ENCODE data around the gene HIGD2B.

DNA sequence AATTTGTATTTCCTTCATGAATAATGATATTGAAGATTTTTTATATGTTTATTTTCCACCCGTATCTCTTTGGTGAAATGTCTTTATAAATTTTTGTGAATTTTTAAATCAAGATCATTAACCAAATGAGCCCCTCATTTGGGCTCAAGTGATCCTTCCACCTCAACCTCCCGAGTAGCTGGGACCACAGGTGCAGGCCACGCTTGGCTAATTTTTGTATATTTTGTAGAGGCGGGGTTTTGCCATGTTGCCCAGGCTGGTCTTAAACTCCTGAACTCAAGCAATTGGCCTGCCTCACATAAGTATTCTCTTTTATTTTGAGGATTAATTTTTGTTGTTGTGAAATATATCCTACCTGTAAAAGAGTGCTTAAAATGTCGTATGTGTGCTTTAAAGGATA, 5.0 kb upstream of the HIGD2B start:
- TF ChIP-seq, protein P1, sequence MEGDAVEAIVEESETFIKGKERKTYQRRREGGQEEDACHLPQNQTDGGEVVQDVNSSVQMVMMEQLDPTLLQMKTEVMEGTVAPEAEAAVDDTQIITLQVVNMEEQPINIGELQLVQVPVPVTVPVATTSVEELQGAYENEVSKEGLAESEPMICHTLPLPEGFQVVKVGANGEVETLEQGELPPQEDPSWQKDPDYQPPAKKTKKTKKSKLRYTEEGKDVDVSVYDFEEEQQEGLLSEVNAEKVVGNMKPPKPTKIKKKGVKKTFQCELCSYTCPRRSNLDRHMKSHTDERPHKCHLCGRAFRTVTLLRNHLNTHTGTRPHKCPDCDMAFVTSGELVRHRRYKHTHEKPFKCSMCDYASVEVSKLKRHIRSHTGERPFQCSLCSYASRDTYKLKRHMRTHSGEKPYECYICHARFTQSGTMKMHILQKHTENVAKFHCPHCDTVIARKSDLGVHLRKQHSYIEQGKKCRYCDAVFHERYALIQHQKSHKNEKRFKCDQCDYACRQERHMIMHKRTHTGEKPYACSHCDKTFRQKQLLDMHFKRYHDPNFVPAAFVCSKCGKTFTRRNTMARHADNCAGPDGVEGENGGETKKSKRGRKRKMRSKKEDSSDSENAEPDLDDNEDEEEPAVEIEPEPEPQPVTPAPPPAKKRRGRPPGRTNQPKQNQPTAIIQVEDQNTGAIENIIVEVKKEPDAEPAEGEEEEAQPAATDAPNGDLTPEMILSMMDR (IDR thresholded peaks at IDR 0.05; ENCODE audit: low read depth, low read length, poor library complexity, severe bottlenecking): no peak
- no peak for TF ChIP-seq EZH2phosphoT487 (IDR thresholded peaks at IDR 0.05; ENCODE audit: borderline replicate concordance, low read length)

Data from DOHH2 (cell line).